ENCODE results near the gene SON.

DNA sequence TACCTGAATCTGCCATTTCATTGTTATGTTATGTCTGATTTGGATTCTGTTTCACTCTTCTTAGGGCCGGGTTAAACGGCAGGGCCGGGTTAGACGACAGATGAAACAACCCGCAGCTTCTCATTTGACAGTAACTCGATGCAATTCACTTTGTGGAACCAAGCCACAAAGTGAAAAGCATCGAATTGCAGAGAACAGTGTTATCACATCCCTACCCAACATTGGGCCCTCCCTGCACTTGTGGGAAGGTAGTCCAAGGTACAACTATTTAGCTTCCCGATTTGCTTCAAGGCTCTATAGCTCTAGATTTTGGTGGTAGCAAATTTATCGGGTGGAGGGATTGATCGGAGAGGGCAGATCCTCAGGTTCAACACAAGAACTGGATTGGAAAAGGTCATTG is 17.0 kb downstream of the SON start:
- TF ChIP-seq MXI1 (IDR thresholded peaks at IDR 0.05; ENCODE audit: borderline replicate concordance, low read depth, low read length) (no peak), POLR2A (IDR thresholded peaks at IDR 0.05; ENCODE audit: low read depth, low read length) (no peak), RFX5 (IDR thresholded peaks at IDR 0.05; ENCODE audit: low read depth, low read length) (no peak), USF2 (IDR thresholded peaks at IDR 0.05; ENCODE audit: low read depth, low read length) (no peak), CHD1 (IDR thresholded peaks at IDR 0.05; ENCODE audit: low read depth, low read length) (no peak), SMC3 (IDR thresholded peaks at IDR 0.05; ENCODE audit: low read depth, low read length) (no peak), FOS (IDR thresholded peaks at IDR 0.05; ENCODE audit: low read depth, low read length) (no peak), RAD21 (IDR thresholded peaks at IDR 0.05; ENCODE audit: low read length) (no peak), BHLHE40 (IDR thresholded peaks at IDR 0.05; ENCODE audit: low read depth, low read length) (no peak), MAZ (IDR thresholded peaks at IDR 0.05; ENCODE audit: borderline replicate concordance, low read depth, low read length) (no peak), RCOR1 (IDR thresholded peaks at IDR 0.05; ENCODE audit: insufficient replicate concordance, low read length) (no peak)
- TF ChIP-seq, protein P1, sequence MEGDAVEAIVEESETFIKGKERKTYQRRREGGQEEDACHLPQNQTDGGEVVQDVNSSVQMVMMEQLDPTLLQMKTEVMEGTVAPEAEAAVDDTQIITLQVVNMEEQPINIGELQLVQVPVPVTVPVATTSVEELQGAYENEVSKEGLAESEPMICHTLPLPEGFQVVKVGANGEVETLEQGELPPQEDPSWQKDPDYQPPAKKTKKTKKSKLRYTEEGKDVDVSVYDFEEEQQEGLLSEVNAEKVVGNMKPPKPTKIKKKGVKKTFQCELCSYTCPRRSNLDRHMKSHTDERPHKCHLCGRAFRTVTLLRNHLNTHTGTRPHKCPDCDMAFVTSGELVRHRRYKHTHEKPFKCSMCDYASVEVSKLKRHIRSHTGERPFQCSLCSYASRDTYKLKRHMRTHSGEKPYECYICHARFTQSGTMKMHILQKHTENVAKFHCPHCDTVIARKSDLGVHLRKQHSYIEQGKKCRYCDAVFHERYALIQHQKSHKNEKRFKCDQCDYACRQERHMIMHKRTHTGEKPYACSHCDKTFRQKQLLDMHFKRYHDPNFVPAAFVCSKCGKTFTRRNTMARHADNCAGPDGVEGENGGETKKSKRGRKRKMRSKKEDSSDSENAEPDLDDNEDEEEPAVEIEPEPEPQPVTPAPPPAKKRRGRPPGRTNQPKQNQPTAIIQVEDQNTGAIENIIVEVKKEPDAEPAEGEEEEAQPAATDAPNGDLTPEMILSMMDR (conservative IDR thresholded peaks at IDR 0.05; ENCODE audit: low read depth, low read length): no peak

Measured in IMR-90 (cell line).